ENCODE data around the gene CMTM6. TPM values are rescaled to one million over a fixed set of nuclear protein-coding genes. Genes with fewer than 3 reads are reported as not detected.
"Not testable (repeated sequence)": the region's sequence is repeated elsewhere in the genome, so short reads cannot be mapped to it uniquely, and the experiment has no call there.

Gene CMTM6
- total RNA-seq, 2 donors from 2014 or later, result 79.8 to 237 TPM

- no peak overlapping the region for H3K27ac ChIP-seq
- DNase-seq (ENCODE audit: low spot score), result no peak
- H3K4me3 ChIP-seq, result no peak overlapping the region
- WGBS, result 91% methylated on average over 3 of the region's 3 CpGs
- no peaks in the 10 kb centered on the region for H3K36me3 ChIP-seq
- H3K4me1 ChIP-seq (replicated peaks), result no peaks in the 10 kb centered on the region
- intact Hi-C loops (cut with DNase I), result no loop called here
- no peak for TF ChIP-seq POLR2AphosphoS5 (IDR thresholded peaks at IDR 0.05)
- no peak for TF ChIP-seq CTCF (IDR thresholded peaks at IDR 0.05)
- TF ChIP-seq POLR2A (IDR thresholded peaks at IDR 0.05), result no peak
- H3K9me3 ChIP-seq, result no peaks in the 10 kb centered on the region
- H3K27me3 ChIP-seq (replicated peaks; ENCODE audit: insufficient read depth), result no peaks in the 10 kb centered on the region
Observed at GRCh38 chr3:32481791-32482631, 20.6 kb downstream of the CMTM6 start.

GRCh38 chr3:32480604-32481003 is 22.0 kb downstream of the CMTM6 start:
- intact Hi-C loops (cut with DNase I), result no loop called here
- H3K27ac ChIP-seq, result no peak overlapping the region
- TF ChIP-seq POLR2A (IDR thresholded peaks at IDR 0.05) (no peak), POLR2AphosphoS5 (IDR thresholded peaks at IDR 0.05) (no peak), CTCF (IDR thresholded peaks at IDR 0.05) (no peak)

GRCh38 chr3:32474201-32474600 is 28.5 kb downstream of the CMTM6 start:
- intact Hi-C loops (cut with DNase I), result loop anchor here (5.0 kb wide), 1 partner anchor 82 kb away; the partner anchor contains the start of gene CMTM7
- DNase-seq (ENCODE audit: low spot score), result no peak
- Histone ChIP-seq H3K27ac (no peak overlapping the region), H3K9me3 (no peaks in the 10 kb centered on the region), H3K27me3 (replicated peaks; ENCODE audit: insufficient read depth) (no peaks in the 10 kb centered on the region), H3K4me1 (replicated peaks) (no peaks in the 10 kb centered on the region), H3K4me3 (no peak overlapping the region), H3K36me3 (no peaks in the 10 kb centered on the region)
- 83% methylated on average over 2 of the region's 2 CpGs for WGBS
- TF ChIP-seq POLR2AphosphoS5 (IDR thresholded peaks at IDR 0.05) (no peak), POLR2A (IDR thresholded peaks at IDR 0.05) (no peak), CTCF (IDR thresholded peaks at IDR 0.05) (no peak)

More at GRCh38 chr3:32480604-32481003, 22.0 kb downstream of the CMTM6 start:
- no peaks in the 10 kb centered on the region for H3K9me3 ChIP-seq
- H3K27me3 ChIP-seq (replicated peaks; ENCODE audit: insufficient read depth), result no peaks in the 10 kb centered on the region
- no peaks in the 10 kb centered on the region for H3K36me3 ChIP-seq
- H3K4me1 ChIP-seq (replicated peaks), result no peaks in the 10 kb centered on the region
- 100% methylated on average over 1 of the region's 1 CpG for WGBS
- no peak for DNase-seq (ENCODE audit: low spot score)
- H3K4me3 ChIP-seq, result no peak overlapping the region

GRCh38 chr3:32472151-32472550 is 30.5 kb downstream of the CMTM6 start:
- not testable (repeated sequence) for H3K36me3 ChIP-seq; H3K27me3 ChIP-seq (replicated peaks; ENCODE audit: insufficient read depth); H3K27ac ChIP-seq; H3K9me3 ChIP-seq; H3K4me3 ChIP-seq; H3K4me1 ChIP-seq (replicated peaks); DNase-seq (ENCODE audit: low spot score)
- intact Hi-C loops (cut with DNase I), result loop anchor here (5.0 kb wide), 1 partner anchor 80 kb away; the partner anchor contains the start of gene CMTM7
- 86% methylated on average over 12 of the region's 12 CpGs for WGBS

GRCh38 chr3:32471246-32471645 is 31.4 kb downstream of the CMTM6 start:
- H3K4me1 ChIP-seq (replicated peaks), result no peaks in the 10 kb centered on the region
- intact Hi-C loops (cut with DNase I), result loop anchor here (5.0 kb wide), 1 partner anchor 79 kb away; the partner anchor contains the start of gene CMTM7
- WGBS, result 88% methylated on average over 3 of the region's 3 CpGs

More at GRCh38 chr3:32471246-32471645, 31.4 kb downstream of the CMTM6 start:
- H3K27me3 ChIP-seq (replicated peaks; ENCODE audit: insufficient read depth), result no peaks in the 10 kb centered on the region
- H3K9me3 ChIP-seq, result no peaks in the 10 kb centered on the region
- TF ChIP-seq POLR2AphosphoS5 (IDR thresholded peaks at IDR 0.05) (no peak), POLR2A (IDR thresholded peaks at IDR 0.05) (no peak), CTCF (IDR thresholded peaks at IDR 0.05) (no peak)
- DNase-seq (ENCODE audit: low spot score), result no peak
- H3K27ac ChIP-seq, result no peak overlapping the region
- no peaks in the 10 kb centered on the region for H3K36me3 ChIP-seq
- no peak overlapping the region for H3K4me3 ChIP-seq

Measured in prostate gland (tissue), 2 donors.